Esophagus muscularis mucosa (tissue), 3 donors: ENCODE measurements around the gene KLRD1.

Experiments
- POLR2A ChIP-seq: fragments of 450-650 bp; IDR thresholded peaks from one replicate; pipeline ENCODE4 v1.6.1; 2017; ENCODE audit warnings: antibody characterized with exemption, moderate library complexity, mild to moderate bottlenecking, low read depth
- POLR2AphosphoS5 ChIP-seq, 2 donors: sonication (generic); formaldehyde crosslinking; IDR thresholded peaks; one replicate each; pipeline ENCODE4 v1.6.1; 2017; ENCODE audit warnings: antibody characterized with exemption in 2 of 2
- TF ChIP-seq, protein P1 (sequence below), 3 experiments: fragments of 200-600 bp in 2 of 3; fragments of 450-650 bp in 1 of 3; sonication (generic) in 2 of 3; IDR thresholded peaks; one replicate each; pipeline ENCODE4 v1.5.1; 2017 to 2019; ENCODE audit warnings: antibody characterized with exemption in 3 of 3, mild to moderate bottlenecking in 2 of 3, moderate library complexity in 1 of 3

GRCh38 chr12:10372559-10372958, 64.9 kb downstream of the KLRD1 start:
- TF ChIP-seq POLR2A (no peak), POLR2AphosphoS5 (IDR thresholded peaks at IDR 0.05) (no peak)
- TF ChIP-seq, protein P1, sequence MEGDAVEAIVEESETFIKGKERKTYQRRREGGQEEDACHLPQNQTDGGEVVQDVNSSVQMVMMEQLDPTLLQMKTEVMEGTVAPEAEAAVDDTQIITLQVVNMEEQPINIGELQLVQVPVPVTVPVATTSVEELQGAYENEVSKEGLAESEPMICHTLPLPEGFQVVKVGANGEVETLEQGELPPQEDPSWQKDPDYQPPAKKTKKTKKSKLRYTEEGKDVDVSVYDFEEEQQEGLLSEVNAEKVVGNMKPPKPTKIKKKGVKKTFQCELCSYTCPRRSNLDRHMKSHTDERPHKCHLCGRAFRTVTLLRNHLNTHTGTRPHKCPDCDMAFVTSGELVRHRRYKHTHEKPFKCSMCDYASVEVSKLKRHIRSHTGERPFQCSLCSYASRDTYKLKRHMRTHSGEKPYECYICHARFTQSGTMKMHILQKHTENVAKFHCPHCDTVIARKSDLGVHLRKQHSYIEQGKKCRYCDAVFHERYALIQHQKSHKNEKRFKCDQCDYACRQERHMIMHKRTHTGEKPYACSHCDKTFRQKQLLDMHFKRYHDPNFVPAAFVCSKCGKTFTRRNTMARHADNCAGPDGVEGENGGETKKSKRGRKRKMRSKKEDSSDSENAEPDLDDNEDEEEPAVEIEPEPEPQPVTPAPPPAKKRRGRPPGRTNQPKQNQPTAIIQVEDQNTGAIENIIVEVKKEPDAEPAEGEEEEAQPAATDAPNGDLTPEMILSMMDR (IDR thresholded peaks at IDR 0.05): no peak
